Right lobe of liver (tissue), 6 donors: ENCODE data around the gene PARD6B. TPM values are rescaled to one million over a fixed set of nuclear protein-coding genes. Genes with fewer than 3 reads are reported as not detected.

Source experiments
- ATAC-seq, 4 donors: fragments of 200-7000 bp; cut with Tn5 transposase; one replicate each; pipeline ENCODE4 v1.9.1; 2020; ENCODE audit warnings: mild to moderate bottlenecking in 4 of 4, moderate library complexity in 4 of 4
- DNase-seq, 3 donors: peaks; one replicate each; pipeline ENCODE4 v3.0.0-alpha.2; 2020
- H3K27ac ChIP-seq, 3 donors: fragments of 200-600 bp; one replicate each; pipeline ENCODE4 v1.8.0; 2022
- H3K27me3 ChIP-seq, 2 donors: fragments of 200-600 bp; one replicate each; pipeline ENCODE4 v1.8.0; 2022
- H3K36me3 ChIP-seq, 4 donors: fragments of 200-600 bp; sonication (generic) in 1 of 4; one replicate each; pipeline versions ENCODE4 v1.5.1 to v1.8.0; 2017 to 2022; ENCODE audit warnings: control low read depth in 1 of 4
- H3K4me1 ChIP-seq, 4 donors: fragments of 200-600 bp; sonication (generic) in 1 of 4; one replicate each; pipeline versions ENCODE4 v1.5.1 to v1.8.0; 2017 to 2022; ENCODE audit warnings: control low read depth in 1 of 4
- H3K4me3 ChIP-seq, 3 donors: fragments of 200-600 bp; one replicate each; pipeline ENCODE4 v1.8.0; 2022
- H3K9me3 ChIP-seq, 4 donors: fragments of 200-600 bp; sonication (generic) in 1 of 4; one replicate each; pipeline versions ENCODE4 v1.5.1 to v1.8.0; 2017 to 2022; ENCODE audit warnings: control low read depth in 1 of 4
- CTCF ChIP-seq, 4 donors: fragments of 200-600 bp in 3 of 4; fragments of 450-650 bp in 1 of 4; IDR thresholded peaks; one replicate each; pipeline versions ENCODE4 v1.5.1 to v1.8.0; 2016 to 2022; ENCODE audit warnings: antibody characterized with exemption in 4 of 4, mild to moderate bottlenecking in 2 of 4
- POLR2A ChIP-seq: fragments of 450-650 bp; IDR thresholded peaks from one replicate; pipeline ENCODE4 v1.6.1; 2017; ENCODE audit warnings: antibody characterized with exemption, mild to moderate bottlenecking
- WGBS: methylation state at CpG from one replicate; pipeline ENCODE4 v1.1.6; 2018; ENCODE audit warnings: low coverage, low lambda C conversion rate; ENCODE audit not compliant: insufficient coverage; ENCODE audit errors: missing lambda C conversion rate; 5-methylcytosine and 5-hydroxymethylcytosine counted together
- intact Hi-C, 2 donors: fragments of 100-400 bp; cut with DNase I; formaldehyde crosslinking; loops; one replicate each; pipeline versions ENCODE4 v1.11.2 to v1.14.1; 2022
- total RNA-seq, 6 experiments: library from RNA; depleted of rRNA in 2 of 6; stranded (reverse); fragments of >200 nt in 2 of 6; fragmentation: NEBNext Ultra II Directional in 3 of 6; extraction: Animal tissue kit (Norgen Biotek cat#: 25700) in 3 of 6; gene quantifications; one replicate each; pipeline versions ENCODE4 v1.1.0 to v1.2.4, GENCODE V29; 2016 to 2023
- donor health status: DM: no; HTN: yes; CAD: no.
- donor health status: DM: no; HTN: no; CAD: no.
- donor health status: DM: no; HTN: no; CAD: no.
- donor health status: DM: no; HTN: yes; CAD: no.
- donor health status: DM: no; HTN: yes; CAD: no.

The PARD6B gene
- total RNA-seq, 6 experiments from 2014 or later: 6.6 to 11.1 (median 8.5) TPM

GRCh38 chr20:50756447-50756846 lies 25.1 kb downstream of the PARD6B start:
- no peak overlapping the region for H3K27ac ChIP-seq
- no peaks in the 10 kb centered on the region for H3K36me3 ChIP-seq
- intact Hi-C loops: no loop called here
- H3K9me3 ChIP-seq: no peaks in the 10 kb centered on the region
- no peak for TF ChIP-seq POLR2A
- no peak for TF ChIP-seq CTCF (IDR thresholded peaks at IDR 0.05)
- H3K4me1 ChIP-seq: peaks cover 0 to 3% (median under 1%) of the 10 kb centered on the region in 4 donors
- no peaks in the 10 kb centered on the region for H3K27me3 ChIP-seq
- no peak overlapping the region for H3K4me3 ChIP-seq
- no peak for DNase-seq
- 72% methylated on average over 2 of the region's 2 CpGs for WGBS
- ATAC-seq: no peak

- no peak overlapping the region for H3K27ac ChIP-seq
- no peaks in the 10 kb centered on the region for H3K9me3 ChIP-seq
- no peak overlapping the region for H3K4me3 ChIP-seq
- no peak for ATAC-seq
- no peaks in the 10 kb centered on the region for H3K36me3 ChIP-seq
- intact Hi-C loops: no loop called here
- TF ChIP-seq CTCF (IDR thresholded peaks at IDR 0.05): no peak
- TF ChIP-seq POLR2A: no peak
- H3K27me3 ChIP-seq: no peaks in the 10 kb centered on the region
- WGBS: 83% methylated on average over 4 of the region's 5 CpGs
- peaks cover 0 to 19% (median 9%) of the 10 kb centered on the region in 4 donors for H3K4me1 ChIP-seq
- DNase-seq: no peak
Measured at GRCh38 chr20:50758469-50758868, 27.1 kb downstream of the PARD6B start.

- no peaks in the 10 kb centered on the region for H3K36me3 ChIP-seq
- intact Hi-C loops: no loop called here
- 87% methylated on average over 2 of the region's 3 CpGs for WGBS
Measured at GRCh38 chr20:50758992-50759391, 27.6 kb downstream of the PARD6B start.

GRCh38 chr20:50759678-50760077 lies 28.3 kb downstream of the PARD6B start:
- intact Hi-C loops: no loop called here
- H3K4me3 ChIP-seq: no peak overlapping the region
- H3K9me3 ChIP-seq: no peaks in the 10 kb centered on the region

More at GRCh38 chr20:50758992-50759391, 27.6 kb downstream of the PARD6B start:
- H3K4me1 ChIP-seq: peaks cover 0 to 24% (median 12%) of the 10 kb centered on the region in 4 donors
- no peak overlapping the region for H3K4me3 ChIP-seq
- no peak overlapping the region for H3K27ac ChIP-seq
- no peaks in the 10 kb centered on the region for H3K27me3 ChIP-seq
- ATAC-seq (no peak), DNase-seq (no peak)
- H3K9me3 ChIP-seq: no peaks in the 10 kb centered on the region
- no peak for TF ChIP-seq POLR2A
- TF ChIP-seq CTCF (IDR thresholded peaks at IDR 0.05): no peak

More at GRCh38 chr20:50759678-50760077, 28.3 kb downstream of the PARD6B start:
- no peaks in the 10 kb centered on the region for H3K36me3 ChIP-seq
- DNase-seq (no peak), ATAC-seq (no peak)
- no peaks in the 10 kb centered on the region for H3K27me3 ChIP-seq
- peaks cover 0 to 26% (median 13%) of the 10 kb centered on the region in 4 donors for H3K4me1 ChIP-seq
- TF ChIP-seq CTCF (IDR thresholded peaks at IDR 0.05): no peak
- WGBS: 90% methylated on average over 2 of the region's 5 CpGs
- H3K27ac ChIP-seq: no peak overlapping the region
